ENCODE measurements around the gene NSDHL.
"Not testable (repeated sequence)": the region's sequence is repeated elsewhere in the genome, so short reads cannot be mapped to it uniquely, and the experiment has no call there.

NSDHL gene

DNA sequence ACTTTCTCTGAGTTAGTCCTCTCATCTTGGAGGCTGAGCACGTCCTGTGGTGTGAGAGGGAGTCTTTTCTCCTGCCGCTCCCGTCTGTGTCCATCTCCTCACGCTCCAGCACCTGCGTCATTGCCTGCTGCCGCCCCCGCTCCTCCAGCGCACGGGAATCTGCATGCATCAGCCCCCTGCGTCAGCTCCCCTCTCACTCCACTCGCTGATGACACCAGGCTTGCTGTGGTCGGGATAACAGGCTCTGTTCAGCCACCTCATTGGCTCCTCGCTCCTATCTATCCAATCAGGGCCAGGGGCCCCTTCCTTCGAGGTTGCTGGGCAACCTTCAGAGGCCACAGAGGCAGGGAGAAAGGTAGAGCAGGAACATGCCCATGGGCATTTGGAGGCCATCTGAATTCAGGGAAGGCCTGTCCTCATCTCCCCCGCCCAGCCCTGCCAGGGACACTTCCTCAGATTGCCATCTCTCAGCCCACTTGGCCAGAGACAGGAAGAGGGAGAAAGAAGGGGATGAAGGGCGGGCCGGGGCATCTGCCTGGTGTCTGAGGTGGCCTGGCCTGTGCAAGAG is 76.3 kb downstream of the NSDHL start:
- H3K27ac ChIP-seq, result no peak overlapping the region
- no peak for DNase-seq (ENCODE audit: low read depth, low spot score)

DNA sequence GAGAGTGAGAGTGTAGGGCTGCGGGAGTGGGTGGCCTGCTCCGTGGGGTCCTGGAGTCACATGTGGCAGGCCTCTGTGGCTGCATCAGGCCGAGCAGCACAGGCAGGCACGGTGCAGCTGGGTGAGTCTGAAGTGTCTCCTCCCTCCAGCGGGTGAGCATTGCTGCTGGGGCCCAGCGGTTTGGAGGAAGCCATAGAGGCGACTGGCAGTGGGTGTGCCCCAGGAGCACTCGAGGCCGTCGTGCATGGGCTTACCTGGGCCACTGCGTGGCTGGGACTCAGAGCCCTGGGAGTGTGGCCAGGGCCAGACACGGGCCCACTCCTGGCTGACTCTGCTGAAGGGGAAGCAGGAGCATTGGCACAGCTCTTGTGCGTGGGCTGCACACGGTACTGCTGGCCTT is 77.6 kb downstream of the NSDHL start:
- no peak for DNase-seq (ENCODE audit: low read depth, low spot score)
- H3K27ac ChIP-seq, result no peak overlapping the region

DNA sequence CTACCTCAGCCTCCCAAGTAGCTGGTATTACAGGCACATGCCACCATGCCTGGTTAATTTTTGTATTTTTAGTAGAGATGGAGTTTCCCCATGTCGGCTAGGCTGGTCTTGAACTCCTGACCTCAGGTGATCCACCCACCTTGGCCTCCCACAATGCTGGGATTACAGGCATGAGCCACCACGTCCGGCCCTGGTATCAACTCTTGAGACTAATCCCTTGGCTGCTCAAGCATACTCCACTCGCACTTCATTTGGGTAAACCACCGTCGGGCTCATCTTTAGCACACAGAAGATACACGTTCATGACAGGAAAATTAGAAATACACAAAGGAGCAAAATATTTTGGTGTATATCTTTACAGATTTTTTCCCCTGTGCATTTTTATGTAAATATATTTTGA is 79.2 kb downstream of the NSDHL start:
- H3K27ac ChIP-seq; DNase-seq (ENCODE audit: low read depth, low spot score): not testable (repeated sequence)

DNA sequence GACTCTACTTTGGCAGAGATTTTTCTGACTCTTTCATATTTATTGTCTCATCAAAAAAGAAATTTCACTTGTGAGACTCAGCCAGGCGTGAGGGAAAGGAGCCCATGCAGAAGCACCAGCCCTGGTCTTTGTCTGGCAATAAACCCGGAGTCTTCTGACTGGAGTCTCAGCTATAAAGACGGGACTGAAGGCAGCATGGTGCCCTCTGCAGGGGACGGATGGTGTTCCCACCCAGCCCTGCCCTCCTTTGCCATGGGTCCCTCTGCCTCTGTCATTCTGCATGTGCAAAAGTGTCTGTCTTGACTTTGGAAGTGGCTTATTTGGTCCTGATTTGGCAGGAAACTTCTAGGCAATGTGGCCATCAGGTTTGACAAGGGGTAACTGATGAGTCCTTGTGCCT is 81.2 kb downstream of the NSDHL start:
- no peak for DNase-seq (ENCODE audit: low read depth, low spot score)
- no peak overlapping the region for H3K27ac ChIP-seq

DNA sequence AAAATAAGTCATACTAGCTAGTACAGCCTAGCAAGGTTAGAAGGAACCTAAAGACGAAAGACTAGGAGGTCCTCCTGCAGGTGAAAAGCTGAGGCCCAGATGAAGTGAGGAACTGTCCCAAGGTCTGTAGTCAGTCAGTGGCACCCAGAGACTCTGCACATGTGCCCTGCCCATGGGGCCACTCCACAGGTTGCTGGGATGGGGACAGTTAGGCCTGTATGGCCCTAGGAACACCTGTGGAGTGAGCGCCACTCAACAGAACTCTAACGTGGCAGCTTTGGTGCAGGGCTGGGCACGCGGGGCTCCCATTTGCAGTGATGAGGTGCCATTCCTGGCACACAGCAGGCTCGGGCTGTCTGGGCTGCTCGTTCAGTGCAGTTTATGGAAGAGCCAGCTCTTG is 81.8 kb downstream of the NSDHL start:
- H3K27ac ChIP-seq, result no peak overlapping the region
- no peak for DNase-seq (ENCODE audit: low read depth, low spot score)

DNA sequence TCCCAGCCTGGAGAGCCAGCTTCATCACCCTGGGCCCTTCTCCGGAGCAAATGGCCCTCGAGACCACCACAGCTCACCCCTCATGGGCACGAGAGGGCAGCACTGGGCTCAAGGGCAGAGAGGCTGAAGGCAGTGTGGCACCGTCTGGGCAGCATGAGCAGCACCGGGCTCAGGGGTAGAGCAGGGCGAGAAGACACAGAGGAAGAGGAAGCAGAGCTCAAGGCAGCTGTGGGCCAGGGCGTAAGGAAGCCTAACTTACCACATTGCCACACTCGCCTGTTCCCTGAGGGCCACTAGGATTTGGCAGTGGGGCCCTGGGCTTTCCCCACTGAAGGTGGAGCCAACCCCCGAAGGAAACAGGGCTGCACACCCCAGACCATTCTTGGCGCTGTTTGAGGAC is 82.5 kb downstream of the NSDHL start:
- H3K27ac ChIP-seq, result no peak overlapping the region
- DNase-seq (ENCODE audit: low read depth, low spot score), result no peak

DNA sequence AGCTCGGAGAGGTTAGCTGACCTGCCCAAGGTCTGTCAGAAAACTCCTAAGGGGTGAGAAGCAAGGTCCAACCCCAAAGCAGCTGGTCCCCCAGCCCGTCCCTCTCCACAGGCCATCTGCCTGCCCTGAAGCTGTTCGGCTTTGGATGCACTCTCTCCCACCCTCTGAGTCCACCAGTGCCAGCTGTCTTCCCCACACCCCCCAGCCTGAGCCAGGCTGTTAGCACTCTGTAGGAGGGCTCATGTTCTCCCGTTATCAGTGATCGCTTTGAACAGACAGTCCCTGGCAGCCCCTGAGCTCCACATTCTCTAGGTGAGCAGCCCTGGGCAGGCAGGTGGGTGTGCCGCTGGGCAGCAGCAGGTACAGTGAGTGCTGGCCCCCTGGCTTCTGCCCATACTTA is 83.0 kb downstream of the NSDHL start:
- no peak overlapping the region for H3K27ac ChIP-seq
- no peak for DNase-seq (ENCODE audit: low read depth, low spot score)

DNA sequence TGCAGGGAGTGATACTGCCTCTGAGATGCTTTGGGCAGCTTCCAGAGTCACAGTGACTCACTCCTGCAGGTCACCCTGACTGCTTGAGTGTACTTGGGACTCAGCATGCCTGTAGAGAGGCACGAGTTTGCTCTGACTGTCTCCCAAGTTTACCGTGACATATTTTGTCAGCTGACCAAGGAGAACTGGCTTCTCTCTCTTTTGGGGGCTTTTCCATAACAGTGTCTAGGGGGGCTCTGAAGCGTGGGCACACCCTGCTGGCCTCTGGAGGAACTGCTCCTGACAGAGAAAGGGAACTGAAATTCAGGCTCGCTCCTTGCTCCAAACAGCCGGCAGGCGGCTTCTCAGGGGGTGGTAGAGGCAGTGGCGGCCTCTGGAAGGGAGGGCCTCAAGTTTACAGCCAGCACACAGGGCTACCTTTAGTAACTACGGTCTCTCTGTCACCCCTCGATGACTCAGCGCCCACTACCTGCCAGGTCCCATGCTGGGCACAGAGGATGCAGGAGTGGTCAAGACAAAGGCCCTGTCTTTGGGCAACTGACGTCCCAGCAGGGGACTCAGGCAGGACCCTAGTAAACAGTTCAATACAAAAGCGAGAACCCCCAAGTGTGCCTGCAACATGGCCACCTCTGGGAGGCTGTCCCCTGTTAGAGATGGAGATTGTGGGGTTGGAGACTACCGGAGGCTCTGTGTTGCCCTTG is 84.8 kb downstream of the NSDHL start:
- DNase-seq (ENCODE audit: low read depth, low spot score), result no peak
- no peak overlapping the region for H3K27ac ChIP-seq

DNA sequence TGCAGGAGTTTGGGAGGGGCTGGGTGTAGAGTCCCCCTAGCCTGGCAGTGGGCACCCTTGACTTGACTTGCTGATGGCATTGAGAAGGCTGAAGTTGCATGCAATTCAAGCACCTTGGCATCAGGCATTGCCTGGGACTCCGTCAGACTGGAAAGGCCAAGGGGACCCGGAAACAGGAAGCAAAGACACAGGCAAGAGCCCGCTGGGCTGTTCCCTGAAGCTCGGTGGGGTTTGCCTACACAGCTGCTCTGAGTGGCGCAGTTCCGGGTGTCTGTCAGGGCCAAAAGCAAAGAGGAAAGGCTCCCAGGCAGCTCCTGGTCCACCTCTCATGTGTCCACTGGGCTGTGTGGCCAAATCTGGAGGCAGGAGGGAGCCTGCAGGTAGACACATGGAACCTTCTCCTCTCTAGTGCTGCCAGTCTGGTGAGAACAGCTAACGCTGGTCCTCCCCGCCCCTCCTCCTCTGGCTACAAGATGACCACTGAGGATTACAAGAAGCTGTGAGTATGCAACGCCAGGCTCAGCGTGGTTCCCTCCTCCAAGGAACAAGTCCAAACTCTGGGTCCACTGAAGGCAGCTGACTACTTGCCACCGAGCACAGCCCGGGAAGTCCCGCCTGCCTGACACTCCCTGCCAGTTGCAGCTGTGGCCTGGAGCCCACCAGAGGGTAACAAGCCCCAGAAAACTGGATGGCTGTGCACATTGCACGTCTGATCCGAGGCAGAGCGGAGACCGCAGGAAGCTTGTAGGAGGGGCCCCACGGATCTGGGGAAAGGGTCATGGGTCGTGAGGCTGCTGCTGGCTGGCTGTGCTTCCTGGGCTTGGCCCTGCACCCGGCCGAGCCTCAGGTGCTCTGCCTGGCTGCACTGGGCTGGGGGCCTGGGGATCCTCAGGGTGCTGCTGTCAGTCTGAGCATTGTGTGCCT is 87.1 kb downstream of the NSDHL start:
- no peak overlapping the region for H3K27ac ChIP-seq
- no peak for DNase-seq (ENCODE audit: low read depth, low spot score)

DNA sequence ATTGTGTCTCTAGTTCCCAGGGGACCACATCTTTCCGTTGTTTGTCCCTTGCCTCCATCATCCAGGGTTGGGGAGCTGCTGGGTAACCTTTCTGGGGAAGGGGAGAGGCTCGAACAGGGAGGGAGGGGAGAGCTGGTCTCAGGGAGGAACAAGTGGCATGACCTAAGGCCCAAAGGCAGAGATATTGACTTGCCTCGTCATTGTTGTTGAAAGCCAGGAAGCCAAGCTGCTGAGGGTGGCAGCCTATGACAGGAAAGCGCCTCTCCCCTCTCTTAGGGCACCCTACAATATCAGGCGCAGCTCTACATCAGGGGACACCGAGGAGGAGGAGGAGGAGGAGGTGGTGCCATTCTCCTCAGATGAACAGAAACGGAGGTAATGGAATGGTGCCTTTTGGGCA is 87.8 kb downstream of the NSDHL start:
- H3K27ac ChIP-seq, result no peak overlapping the region

More for the DNA sequence above, 87.8 kb downstream of the NSDHL start:
- DNase-seq (ENCODE audit: low read depth, low spot score), result no peak
